ENCODE measurements around the gene PATL2. TPM values are rescaled to one million over a fixed set of nuclear protein-coding genes. Genes with fewer than 3 reads are reported as not detected.

The PATL2 gene
- total and polyA plus RNA-seq, 2 experiments from 2014 or later: 0.26 TPM; not detected in 1

DNA sequence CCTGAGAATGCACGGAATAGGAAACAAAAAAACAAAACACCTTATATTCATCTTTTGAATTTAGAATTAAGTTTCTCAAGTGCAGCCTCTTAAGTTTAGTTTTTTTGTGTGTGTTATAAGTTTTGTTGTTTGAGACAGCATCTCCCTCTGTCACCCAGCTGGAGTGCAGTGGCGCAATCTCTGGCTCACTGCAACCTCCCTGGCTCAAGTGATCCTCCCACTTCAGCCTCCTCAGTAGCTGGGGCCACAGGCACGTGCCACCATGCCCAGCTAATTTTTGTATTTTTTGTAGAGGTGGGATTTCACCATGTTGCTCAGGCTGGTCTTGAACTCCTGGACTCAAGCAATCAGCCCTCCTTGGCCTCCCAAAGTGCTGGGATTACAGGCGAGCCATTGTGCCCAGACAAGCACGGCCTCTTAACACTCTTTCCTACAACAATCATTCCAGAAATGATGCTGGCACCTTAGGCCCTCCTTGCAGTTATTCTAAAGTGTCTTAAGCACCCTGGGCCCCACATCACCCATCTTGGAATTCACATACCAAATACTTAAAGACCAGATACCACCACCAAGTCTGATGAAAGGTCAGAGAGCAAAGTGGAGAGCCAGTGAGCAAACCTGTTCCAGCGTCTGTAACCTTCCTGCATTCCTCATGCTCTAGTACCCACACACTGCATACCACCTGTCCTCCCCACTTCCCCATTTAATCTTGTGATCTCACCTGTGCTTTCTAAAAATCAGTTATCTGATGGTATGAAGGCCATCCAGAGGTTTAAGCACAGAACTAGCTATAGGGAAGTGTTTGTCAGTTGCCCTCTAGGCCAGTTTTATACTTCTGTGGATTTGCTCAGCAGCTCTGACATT is 40.8 kb downstream of the PATL2 start:
- H3K9me2 ChIP-seq (ENCODE audit: insufficient read depth): no peaks in the 10 kb centered on the region
- DNase-seq: no peak
- no peak overlapping the region for H3K4me3 ChIP-seq
- H2AFZ ChIP-seq: no peak overlapping the region
- no peaks in the 10 kb centered on the region for H3K36me3 ChIP-seq (ENCODE audit: low read depth)
- no peak for TF ChIP-seq EZH2phosphoT487 (IDR thresholded peaks at IDR 0.05; ENCODE audit: insufficient read depth, low read depth)
- no peak for TF ChIP-seq EZH2 (IDR thresholded peaks at IDR 0.05; ENCODE audit: insufficient read depth, poor library complexity, severe bottlenecking)
- H3K27me3 ChIP-seq (replicated peaks; ENCODE audit: insufficient read depth): no peaks in the 10 kb centered on the region
- no peak overlapping the region for H3K27ac ChIP-seq
- in situ Hi-C loops (cut with MboI): no loop called here
- no peaks in the 10 kb centered on the region for H3K79me2 ChIP-seq (ENCODE audit: insufficient read depth)
- H4K20me1 ChIP-seq (ENCODE audit: insufficient read depth): no peaks in the 10 kb centered on the region
- no peak overlapping the region for H3K4me2 ChIP-seq (ENCODE audit: unreplicated experiment)
- H3K9ac ChIP-seq: no peak overlapping the region
- H3K4me1 ChIP-seq (ENCODE audit: insufficient read depth): no peaks in the 10 kb centered on the region
- no peaks in the 10 kb centered on the region for H3K9me3 ChIP-seq (ENCODE audit: low read depth)
- H3F3A ChIP-seq (ENCODE audit: insufficient read depth): no peaks in the 10 kb centered on the region
- WGBS, 2 experiments (ENCODE audit: low coverage in 1 of 2, low lambda C conversion rate in 2 of 2, missing lambda C conversion rate in 2 of 2): 60 to 63% methylated on average over 6 of the region's 6 CpGs

DNA sequence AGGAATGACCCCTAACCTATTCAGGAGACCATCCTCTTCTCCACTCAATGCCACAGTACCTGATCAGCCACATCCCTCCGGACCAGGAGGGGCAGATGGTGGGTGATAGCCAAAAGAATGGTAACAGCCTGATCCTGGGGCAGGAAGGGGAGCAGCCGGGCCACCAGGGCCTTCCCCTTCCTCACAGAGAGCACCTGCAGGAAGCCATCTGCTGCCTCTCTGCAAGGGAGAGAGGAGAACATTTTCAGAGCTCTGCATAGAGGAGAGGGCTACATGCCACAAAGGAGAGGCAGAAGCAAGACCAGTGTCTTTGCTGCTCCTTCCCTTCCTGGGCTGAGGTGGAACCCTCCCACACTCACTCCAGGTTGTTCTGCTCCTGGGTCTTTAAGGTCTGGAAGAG is 42.2 kb downstream of the PATL2 start:
- Histone ChIP-seq H3K9ac (no peak overlapping the region), H3K79me2 (ENCODE audit: insufficient read depth) (no peaks in the 10 kb centered on the region), H3K36me3 (ENCODE audit: low read depth) (no peaks in the 10 kb centered on the region), H3K9me2 (ENCODE audit: insufficient read depth) (no peaks in the 10 kb centered on the region), H2AFZ (no peak overlapping the region), H3K9me3 (ENCODE audit: low read depth) (no peaks in the 10 kb centered on the region), H3K4me3 (no peak overlapping the region), H3K27ac (no peak overlapping the region), H3K4me1 (ENCODE audit: insufficient read depth) (no peaks in the 10 kb centered on the region), H4K20me1 (ENCODE audit: insufficient read depth) (no peaks in the 10 kb centered on the region), H3K27me3 (replicated peaks; ENCODE audit: insufficient read depth) (no peaks in the 10 kb centered on the region), H3F3A (ENCODE audit: insufficient read depth) (peaks cover 2% of the 10 kb centered on the region; the same call in 1 of the 2 replicates), H3K4me2 (ENCODE audit: unreplicated experiment) (no peak overlapping the region)
- in situ Hi-C loops (cut with MboI): loop anchor here (10.0 kb wide), 1 partner anchor 66 kb away; the partner anchor contains the start of gene TRIM69
- 42 to 43% methylated on average over 2 of the region's 2 CpGs for WGBS, 2 experiments (ENCODE audit: low coverage in 1 of 2, low lambda C conversion rate in 2 of 2, missing lambda C conversion rate in 2 of 2)
- no peak for DNase-seq
- no peak for TF ChIP-seq EZH2phosphoT487 (IDR thresholded peaks at IDR 0.05; ENCODE audit: insufficient read depth, low read depth)
- no peak for TF ChIP-seq EZH2 (IDR thresholded peaks at IDR 0.05; ENCODE audit: insufficient read depth, poor library complexity, severe bottlenecking)

DNA sequence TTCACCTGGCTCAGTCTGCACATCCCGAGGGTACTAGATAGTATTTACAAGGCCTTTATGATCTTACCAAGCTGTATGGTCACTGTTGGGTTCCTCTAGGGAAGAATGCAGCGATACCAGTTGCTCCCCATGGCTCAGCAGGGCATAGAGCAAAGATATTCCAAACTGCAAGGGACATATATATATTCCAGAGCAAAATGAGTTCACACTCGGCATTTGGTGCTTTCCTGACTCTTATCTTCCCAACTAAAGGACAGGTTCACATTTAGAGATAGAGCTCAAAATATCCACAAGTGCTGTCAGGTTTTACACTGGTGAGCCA is 44.1 kb downstream of the PATL2 start:
- Histone ChIP-seq H3K9me3 (ENCODE audit: low read depth) (no peaks in the 10 kb centered on the region), H3K36me3 (ENCODE audit: low read depth) (no peaks in the 10 kb centered on the region), H3K4me2 (ENCODE audit: unreplicated experiment) (no peak overlapping the region), H3K79me2 (ENCODE audit: insufficient read depth) (peaks cover 13% of the 10 kb centered on the region), H3K27ac (no peak overlapping the region), H3K9ac (no peak overlapping the region), H3K4me3 (no peak overlapping the region), H3F3A (ENCODE audit: insufficient read depth) (peaks cover 8% of the 10 kb centered on the region; the same call in 1 of the 2 replicates), H3K27me3 (replicated peaks; ENCODE audit: insufficient read depth) (no peaks in the 10 kb centered on the region), H3K9me2 (ENCODE audit: insufficient read depth) (no peaks in the 10 kb centered on the region), H4K20me1 (ENCODE audit: insufficient read depth) (no peaks in the 10 kb centered on the region), H3K4me1 (ENCODE audit: insufficient read depth) (peaks cover 5% of the 10 kb centered on the region), H2AFZ (peak overlapping the region; percentile 55; the same call in 1 of the 2 replicates)
- no peak for DNase-seq
- WGBS, 2 experiments (ENCODE audit: low coverage in 1 of 2, low lambda C conversion rate in 2 of 2, missing lambda C conversion rate in 2 of 2): 59 to 68% methylated on average over 3 of the region's 3 CpGs
- in situ Hi-C loops (cut with MboI): loop anchor here (10.0 kb wide), 1 partner anchor 68 kb away; the partner anchor contains the start of gene TRIM69
- TF ChIP-seq EZH2phosphoT487 (IDR thresholded peaks at IDR 0.05; ENCODE audit: insufficient read depth, low read depth): no peak
- no peak for TF ChIP-seq EZH2 (IDR thresholded peaks at IDR 0.05; ENCODE audit: insufficient read depth, poor library complexity, severe bottlenecking)

DNA sequence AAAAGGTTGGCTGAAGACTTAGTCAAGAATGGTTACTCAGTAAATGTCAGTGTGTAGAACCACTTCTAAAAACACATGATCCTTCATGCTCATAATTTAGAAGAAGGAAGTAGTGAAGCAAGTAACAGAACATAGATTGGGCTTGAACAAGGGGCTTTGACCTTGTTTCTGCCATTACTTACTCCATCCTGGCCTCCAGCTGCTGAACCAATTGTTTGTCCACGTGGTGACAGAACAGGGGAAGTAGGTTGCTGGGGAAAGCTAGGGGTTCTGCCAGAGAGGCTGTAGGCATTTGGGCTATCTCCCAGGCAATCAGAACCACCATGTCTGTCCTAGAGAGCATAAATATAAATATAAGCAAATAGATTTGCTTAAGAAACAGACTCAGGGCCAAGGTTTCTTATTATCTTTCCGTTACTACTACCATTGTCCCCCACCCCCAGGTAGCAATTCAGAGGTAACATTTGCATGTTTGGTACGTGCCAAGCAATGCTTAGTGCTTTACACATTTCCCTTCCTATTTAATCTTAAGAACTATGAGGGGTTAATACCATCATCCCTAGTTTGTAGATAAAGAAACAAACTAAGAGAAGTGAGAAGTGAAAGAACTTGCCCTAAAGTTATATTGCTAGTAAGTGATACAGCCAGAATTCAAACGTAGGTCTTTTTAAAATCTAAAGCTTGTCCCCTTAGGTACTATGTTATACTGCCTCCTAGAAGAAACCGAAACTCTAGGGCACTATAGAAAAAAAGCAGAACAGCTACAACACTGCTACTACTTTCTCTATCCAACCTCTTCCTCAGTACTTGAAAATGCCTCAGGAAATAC is 44.7 kb downstream of the PATL2 start:
- Histone ChIP-seq H4K20me1 (ENCODE audit: insufficient read depth) (no peaks in the 10 kb centered on the region), H3K27me3 (replicated peaks; ENCODE audit: insufficient read depth) (no peaks in the 10 kb centered on the region), H3K9ac (no peak overlapping the region), H3K4me1 (ENCODE audit: insufficient read depth) (peaks cover 10% of the 10 kb centered on the region), H3K9me2 (ENCODE audit: insufficient read depth) (no peaks in the 10 kb centered on the region), H3K4me3 (no peak overlapping the region), H3F3A (ENCODE audit: insufficient read depth) (peaks cover 8% of the 10 kb centered on the region; the same call in 1 of the 2 replicates), H3K4me2 (ENCODE audit: unreplicated experiment) (no peak overlapping the region), H3K9me3 (ENCODE audit: low read depth) (no peaks in the 10 kb centered on the region), H3K27ac (no peak overlapping the region), H2AFZ (peak overlapping the region; percentile 55; the same call in 1 of the 2 replicates), H3K79me2 (ENCODE audit: insufficient read depth) (peaks cover 19% of the 10 kb centered on the region), H3K36me3 (ENCODE audit: low read depth) (no peaks in the 10 kb centered on the region)
- DNase-seq: no peak
- TF ChIP-seq EZH2 (IDR thresholded peaks at IDR 0.05; ENCODE audit: insufficient read depth, poor library complexity, severe bottlenecking): no peak
- no peak for TF ChIP-seq EZH2phosphoT487 (IDR thresholded peaks at IDR 0.05; ENCODE audit: insufficient read depth, low read depth)
- 42 to 45% methylated on average over 5 of the region's 5 CpGs for WGBS, 2 experiments (ENCODE audit: low coverage in 1 of 2, low lambda C conversion rate in 2 of 2, missing lambda C conversion rate in 2 of 2)
- in situ Hi-C loops (cut with MboI): loop anchor here (10.0 kb wide), 1 partner anchor 68 kb away; the partner anchor contains the start of gene TRIM69
